HG03196 (cell line): ENCODE measurements around the gene DOCK10.

ENCODE experiments used
- ATAC-seq: cut with Tn5 transposase; IDR thresholded peaks from one replicate; pipeline ENCODE4 v1.9.1; 2021; ENCODE audit not compliant: unreplicated experiment

DOCK10 gene

GRCh38 chr2:225013425-225014365, 28.6 kb downstream of the DOCK10 start:
- no peak for ATAC-seq

DNA sequence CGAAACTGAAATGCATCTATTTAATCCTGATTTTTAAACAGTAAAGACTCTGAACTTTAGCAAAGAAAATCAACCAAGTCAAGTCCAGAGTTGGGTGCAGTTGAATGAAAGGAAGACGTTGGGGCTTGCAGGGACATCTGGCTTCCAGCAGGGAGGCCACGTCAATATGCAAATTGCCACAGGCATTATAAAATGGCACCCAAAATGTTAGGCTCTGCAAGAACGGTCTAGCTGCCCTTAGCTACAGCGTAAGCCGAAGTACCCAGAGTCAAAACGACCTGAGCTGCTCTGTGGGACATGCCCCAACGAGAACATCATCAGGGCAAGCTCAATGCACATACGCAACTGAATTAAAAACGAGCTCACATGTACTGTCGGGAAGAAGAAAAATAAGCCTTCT, 30.7 kb downstream of the DOCK10 start:
- no peak for ATAC-seq

DNA sequence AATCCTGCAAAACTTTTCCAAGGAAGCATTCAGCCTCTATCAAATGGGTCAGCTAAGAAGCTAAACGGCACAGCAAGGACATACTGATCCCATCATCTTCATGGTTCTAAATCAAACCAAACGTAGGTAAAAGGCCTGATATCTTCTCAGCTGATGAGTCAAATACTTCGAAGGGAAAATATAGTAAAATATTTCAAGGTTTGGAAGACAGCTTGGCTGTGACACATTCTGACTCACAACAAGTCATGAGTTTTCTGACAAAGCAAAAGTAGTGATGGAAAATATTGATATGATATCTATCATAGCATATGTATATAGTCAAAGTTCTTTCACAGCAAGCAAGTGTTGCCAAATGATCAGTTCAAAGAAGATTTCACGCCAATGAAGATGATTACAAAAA, 31.5 kb downstream of the DOCK10 start:
- ATAC-seq = no peak

DNA sequence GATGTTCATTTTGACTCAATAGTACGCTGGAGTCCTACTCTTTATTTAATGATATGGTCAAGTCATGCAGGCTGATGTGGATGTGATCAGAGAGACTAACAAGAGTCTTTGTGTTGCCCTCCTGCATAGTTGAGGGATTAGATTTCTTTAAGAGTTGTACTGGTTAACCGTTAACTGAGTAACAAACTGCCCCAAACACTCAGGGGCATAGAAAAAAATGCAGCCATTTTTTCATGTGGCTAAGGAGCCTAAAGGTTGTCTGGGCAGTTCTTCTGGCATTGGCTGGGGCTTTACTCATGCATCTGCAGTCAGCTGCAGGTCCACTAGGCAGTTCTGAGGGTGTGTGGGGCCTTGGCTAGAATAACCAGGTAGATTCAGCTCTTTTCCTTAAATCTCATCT, 32.5 kb downstream of the DOCK10 start:
- no peak for ATAC-seq

DNA sequence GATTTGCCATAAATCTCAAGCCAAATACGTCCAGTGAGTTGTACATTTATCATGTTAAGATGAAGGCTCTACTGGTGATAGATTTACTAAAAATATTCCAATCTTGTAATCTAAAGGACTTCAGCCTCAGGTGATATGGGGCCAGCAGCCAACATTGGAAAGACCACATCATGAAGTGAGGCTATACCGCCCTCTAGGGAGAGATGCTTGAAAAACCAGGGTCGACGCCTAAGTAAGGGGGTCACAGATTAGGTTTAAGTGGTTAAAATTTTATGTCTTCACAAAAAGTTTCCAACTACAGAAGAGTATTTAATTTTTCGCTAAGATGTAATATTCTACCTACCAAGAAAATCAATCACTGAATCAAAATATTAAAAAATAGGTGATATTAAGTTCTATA, 33.3 kb downstream of the DOCK10 start:
- ATAC-seq = no peak

DNA sequence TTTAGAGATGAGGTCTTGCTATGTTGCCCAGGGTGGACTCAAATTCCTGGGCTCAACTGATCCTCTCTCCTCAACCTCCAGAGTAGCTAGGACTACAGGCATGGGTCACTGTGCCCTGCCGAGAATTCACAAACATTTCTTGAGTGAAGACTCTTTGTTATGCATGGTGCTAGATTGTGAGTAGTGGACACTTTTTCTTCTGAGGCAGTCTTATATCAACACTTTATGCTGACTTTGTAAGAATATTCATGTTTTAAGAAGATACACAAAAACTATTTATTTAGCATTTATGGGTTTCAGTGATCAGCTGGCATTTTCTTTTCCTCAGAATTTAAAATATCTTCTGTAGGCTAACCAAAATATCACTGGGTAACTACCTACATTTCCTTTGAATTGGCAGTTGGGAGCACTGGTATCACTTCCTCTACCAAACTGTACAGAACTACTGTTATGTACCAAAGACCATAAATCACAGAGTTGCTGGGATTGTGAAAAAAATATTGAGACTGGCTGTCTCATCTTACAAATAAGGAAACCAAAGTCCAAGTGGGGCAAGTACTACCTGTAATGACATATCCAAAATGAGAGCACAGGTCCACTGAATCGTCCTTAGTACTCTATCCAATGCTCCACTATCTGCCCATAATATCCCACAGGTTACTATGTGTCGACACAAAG, 34.0 kb downstream of the DOCK10 start:
- ATAC-seq = peak; percentile 59

- ATAC-seq = no peak
Measured at GRCh38 chr2:225006730-225007129, 35.5 kb downstream of the DOCK10 start.

- no peak for ATAC-seq
Measured at GRCh38 chr2:225004597-225004996, 37.7 kb downstream of the DOCK10 start.

DNA sequence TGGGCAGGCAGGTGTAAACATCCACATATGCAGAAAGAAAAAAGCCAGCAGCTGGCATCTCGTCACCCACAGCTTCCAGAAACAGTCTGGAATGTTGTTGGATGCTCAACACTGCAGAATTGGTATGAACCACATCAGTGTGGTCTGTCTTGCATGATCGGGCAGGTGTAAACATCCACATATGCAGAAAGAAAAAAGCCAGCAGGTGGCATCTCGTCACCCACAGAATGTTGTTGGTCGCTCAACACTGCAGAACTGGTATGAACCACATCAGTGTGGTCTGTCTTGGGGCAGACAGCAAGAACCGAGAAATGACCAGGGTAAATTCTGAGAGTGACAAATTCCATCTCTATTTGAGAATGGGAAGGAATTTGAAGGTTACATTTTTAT, 39.6 kb downstream of the DOCK10 start:
- peak; percentile 96 for ATAC-seq

DNA sequence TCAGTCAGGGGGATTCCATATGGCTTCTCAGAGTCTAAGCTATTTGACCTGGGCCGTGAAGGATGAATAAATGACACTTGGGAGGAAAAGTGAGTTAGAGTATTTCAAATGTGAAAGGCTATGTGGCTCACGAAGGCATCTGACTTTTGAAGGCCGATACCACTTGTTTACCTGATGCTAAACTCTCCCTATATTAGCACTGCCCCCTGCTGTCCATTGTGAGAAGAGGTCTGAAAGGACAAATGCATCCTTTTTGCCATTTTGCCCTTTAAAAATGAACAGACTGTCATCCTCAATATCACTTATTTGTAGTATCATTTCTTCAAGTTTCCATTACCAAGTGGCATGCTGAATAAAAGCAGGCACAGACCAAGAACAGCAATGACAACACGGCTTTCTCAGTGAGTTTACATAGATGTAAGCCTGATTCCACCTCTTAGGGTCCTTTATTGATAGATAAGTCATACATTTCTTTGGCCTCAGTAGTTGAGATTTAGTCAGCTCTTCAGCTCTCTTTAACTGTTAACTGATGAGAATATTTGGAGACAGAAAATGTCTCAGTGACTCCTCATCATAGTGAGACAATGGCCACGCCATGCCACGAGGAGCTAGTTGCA, 40.1 kb downstream of the DOCK10 start:
- ATAC-seq = peak; percentile 52

GRCh38 chr2:224999754-225000153, 42.5 kb downstream of the DOCK10 start:
- no peak for ATAC-seq

DNA sequence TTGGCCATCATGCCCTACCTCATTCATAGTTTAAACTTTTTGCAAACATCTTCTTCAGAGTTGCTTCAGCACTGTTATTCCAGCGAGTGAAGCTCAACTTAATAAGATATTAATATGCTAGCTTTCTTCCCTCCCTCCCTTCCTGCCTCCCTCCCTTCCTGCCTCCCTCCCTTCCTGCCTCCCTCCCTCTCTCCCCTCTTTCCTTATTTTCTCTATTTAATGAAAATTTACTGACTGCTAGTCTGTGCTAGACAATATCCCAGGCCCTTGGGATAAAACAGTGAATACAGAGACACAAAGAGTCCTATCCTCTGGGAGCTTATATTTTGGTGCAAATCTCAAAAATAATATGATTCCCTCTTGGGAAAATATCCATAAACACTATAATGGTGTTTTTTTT, 42.9 kb downstream of the DOCK10 start:
- no peak for ATAC-seq

DNA sequence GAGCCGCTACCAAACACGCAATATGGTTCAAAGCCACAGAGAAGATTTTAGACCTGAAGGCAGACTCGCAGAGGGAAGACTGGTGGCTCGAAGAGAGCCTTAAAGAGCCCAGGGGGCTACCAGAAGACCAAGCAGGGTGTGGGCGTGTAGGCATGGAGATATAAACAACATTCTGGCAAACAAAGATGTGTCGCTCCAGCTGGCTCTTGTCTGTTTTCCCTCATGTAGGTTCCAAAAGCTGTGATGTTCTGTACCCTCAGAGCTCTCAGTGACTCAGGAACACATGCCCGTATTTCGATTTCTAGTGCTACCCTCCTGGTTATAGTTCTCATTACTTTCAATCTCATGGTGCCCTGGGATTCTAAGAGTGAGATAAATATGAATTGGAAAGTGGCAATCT, 44.5 kb downstream of the DOCK10 start:
- ATAC-seq = no peak

DNA sequence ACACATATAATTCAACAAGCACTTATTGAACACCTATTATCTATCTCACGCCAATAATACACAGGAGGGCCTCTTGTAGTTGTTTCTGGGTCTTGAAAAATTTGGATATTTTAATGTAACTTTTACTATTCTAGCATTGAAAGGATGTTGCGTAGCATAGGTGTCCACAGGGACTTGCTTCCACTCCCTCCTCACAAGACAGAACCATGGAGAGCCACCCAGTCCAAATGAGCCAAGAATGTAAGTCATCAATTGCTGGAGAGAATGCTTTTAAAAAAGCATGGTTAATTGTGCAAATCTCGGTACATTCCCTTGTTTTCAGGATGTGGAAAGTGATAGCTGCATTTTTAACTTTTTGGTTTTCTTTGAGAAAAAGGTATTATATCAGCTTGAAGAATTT, 46.8 kb downstream of the DOCK10 start:
- no peak for ATAC-seq

GRCh38 chr2:224994242-224994823, 47.9 kb downstream of the DOCK10 start:
- ATAC-seq = no peak

GRCh38 chr2:224990710-224991109, 51.6 kb downstream of the DOCK10 start:
- no peak for ATAC-seq

DNA sequence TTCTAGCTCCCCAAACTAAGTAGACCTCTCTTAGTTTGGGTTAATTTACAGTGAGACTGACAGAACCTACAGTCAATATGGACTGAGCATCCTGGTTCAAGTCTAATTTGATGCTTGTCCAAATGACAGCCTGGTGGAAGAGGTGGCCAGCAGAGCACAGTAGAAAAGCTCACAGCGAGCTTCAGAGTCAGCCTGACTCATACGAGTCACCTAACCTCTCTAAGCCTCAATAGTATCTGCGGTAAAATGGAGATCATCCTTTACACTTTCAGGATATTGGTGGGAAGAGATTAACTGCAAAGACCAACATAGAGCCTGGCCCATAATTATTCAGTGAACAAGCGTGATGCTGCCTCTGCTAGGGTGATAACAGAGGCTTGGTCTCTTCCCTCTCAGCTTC, 54.5 kb downstream of the DOCK10 start:
- ATAC-seq = no peak

- no peak for ATAC-seq
Measured at GRCh38 chr2:224986477-224986876, 55.8 kb downstream of the DOCK10 start.

GRCh38 chr2:224984637-224985036, 57.6 kb downstream of the DOCK10 start:
- no peak for ATAC-seq

DNA sequence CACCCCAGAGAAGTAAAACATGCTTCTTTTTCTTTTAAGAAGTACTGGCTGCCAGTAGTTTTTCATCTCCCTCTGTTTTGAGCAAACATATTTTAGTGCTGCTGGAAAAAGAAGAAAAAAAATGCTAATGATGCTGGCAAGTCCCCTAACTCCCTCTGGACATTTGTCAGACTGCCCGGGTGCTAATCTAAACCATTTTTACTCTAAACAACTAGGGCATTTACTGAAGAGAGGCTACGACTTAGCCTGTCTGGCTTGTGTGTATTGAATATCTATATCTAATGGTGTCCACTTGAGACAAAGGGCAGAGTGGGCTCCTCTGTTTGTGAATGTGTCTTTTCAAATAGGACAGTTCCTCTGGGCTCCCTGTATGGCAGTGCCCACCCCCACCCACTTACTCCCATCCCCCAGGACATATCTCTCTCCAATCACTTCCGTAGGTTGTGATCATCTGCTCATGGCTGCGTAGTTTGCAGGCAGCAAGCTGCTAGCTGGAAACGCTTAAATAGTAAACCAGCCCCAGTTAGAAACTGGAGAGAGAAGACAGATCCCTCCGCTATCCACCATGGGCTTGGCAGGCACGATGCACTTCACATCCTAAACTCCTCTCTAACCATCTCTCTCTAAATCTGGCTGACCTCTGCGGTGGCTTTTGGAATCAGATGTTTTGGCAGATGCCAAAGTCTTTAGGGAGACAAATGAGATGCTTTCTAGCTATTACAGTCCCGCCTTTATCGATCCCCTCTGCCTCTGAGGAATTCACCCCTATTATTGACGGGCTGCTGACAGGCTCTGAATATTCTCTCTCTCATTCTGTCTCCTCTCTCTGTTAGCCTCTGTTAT, 58.3 kb downstream of the DOCK10 start:
- ATAC-seq = no peak
